Kidney epithelial cell (primary cell): Measurements from ENCODE around the gene SIPA1L3. TPM values are rescaled to one million over a fixed set of nuclear protein-coding genes. Genes with fewer than 3 reads are reported as not detected.
"Not testable (repeated sequence)": the region's sequence is repeated elsewhere in the genome, so short reads cannot be mapped to it uniquely, and the experiment has no call there.

Experiments used
- DNase-seq: peaks from one replicate; pipeline ENCODE4 v3.0.0-alpha.2; 2010; ENCODE audit warnings: low read depth
- H3K27me3 ChIP-seq: 2 replicates; pipeline ENCODE4 v1.6.0; 2011; ENCODE audit warnings: low read length; ENCODE audit not compliant: control insufficient read depth, insufficient read depth
- H3K36me3 ChIP-seq: 2 replicates; pipeline ENCODE4 v1.5.1; 2011; ENCODE audit warnings: low read length; ENCODE audit not compliant: control insufficient read depth, insufficient read depth
- H3K4me3 ChIP-seq: 2 replicates; pipeline ENCODE4 v1.5.1; 2011; ENCODE audit warnings: low read depth, mild to moderate bottlenecking, control low read depth, low read length
- CTCF ChIP-seq: IDR thresholded peaks from 2 replicates; pipeline ENCODE4 v1.5.1; 2011; ENCODE audit warnings: mild to moderate bottlenecking, moderate library complexity, low read length, control low read depth, inconsistent platforms; ENCODE audit not compliant: insufficient read depth, poor library complexity, severe bottlenecking
- total RNA-seq: library from RNA; depleted of rRNA; stranded (reverse); fragments of >200 nt; gene quantifications from 2 replicates; pipeline ENCODE4 v1.2.3, GENCODE V29; 2015

Gene SIPA1L3
- total RNA-seq, 1 donor from 2014 or later, result 40.4 TPM

DNA sequence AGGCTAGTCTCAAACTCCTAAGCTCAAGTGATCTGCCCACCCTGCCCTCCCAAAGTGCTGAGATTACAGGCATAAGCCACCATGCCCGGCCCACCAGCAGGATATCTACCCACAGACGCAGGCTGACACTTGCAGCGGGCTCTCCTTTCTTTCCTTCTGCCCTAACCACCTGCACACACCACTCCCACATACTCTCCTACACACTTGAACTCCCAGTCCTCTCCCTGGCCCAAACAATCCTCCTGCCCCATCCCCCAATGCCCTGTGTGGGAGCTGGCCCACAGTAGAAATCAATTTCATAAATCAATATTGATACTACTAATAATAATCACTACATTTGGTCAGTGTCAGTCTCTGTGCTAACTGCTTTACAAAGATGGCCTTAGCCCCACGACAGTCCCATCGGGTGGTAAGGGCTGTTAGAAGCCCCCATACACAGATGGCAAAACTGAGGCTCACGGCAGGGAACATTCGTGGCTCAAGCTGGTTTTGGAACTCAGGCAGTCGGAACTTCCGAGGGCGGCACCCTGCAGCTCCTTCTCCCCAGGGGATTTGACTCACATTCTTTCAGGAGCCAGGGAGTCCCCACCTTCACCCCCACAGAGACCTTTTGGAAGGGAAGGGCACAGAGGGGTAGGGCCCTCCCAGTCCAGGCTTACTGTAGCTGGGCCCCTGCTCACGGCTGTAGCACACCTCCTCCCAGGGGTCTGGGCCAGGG lies 320.4 kb downstream of the SIPA1L3 start:
- Histone ChIP-seq H3K36me3 (no peaks in the 10 kb centered on the region), H3K27me3 (peaks cover 31% of the 10 kb centered on the region), H3K4me3 (no peak overlapping the region)
- DNase-seq, result no peak
- TF ChIP-seq CTCF, result no peak

DNA sequence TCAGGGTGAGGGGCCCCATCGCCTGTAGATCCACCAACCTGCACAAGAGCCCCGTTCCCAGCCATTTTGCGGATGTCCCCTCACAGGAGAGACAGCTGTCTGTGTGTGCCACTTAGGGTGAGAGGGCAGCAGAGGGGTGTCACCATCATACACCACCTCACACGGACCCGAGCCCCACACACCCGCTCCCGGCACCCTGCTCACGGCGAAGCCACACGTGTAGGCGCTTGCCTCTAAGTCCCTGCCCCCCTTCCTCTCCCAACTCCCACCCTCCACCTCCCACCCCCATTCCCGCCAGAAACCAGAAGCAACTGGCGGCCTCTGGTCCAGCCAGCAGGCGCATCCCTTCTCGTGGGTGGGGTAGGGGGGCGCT lies 321.0 kb downstream of the SIPA1L3 start:
- H3K27me3 ChIP-seq, result peaks cover 31% of the 10 kb centered on the region
- no peak overlapping the region for H3K4me3 ChIP-seq
- no peak for DNase-seq
- H3K36me3 ChIP-seq, result no peaks in the 10 kb centered on the region
- TF ChIP-seq CTCF, result no peak

DNA sequence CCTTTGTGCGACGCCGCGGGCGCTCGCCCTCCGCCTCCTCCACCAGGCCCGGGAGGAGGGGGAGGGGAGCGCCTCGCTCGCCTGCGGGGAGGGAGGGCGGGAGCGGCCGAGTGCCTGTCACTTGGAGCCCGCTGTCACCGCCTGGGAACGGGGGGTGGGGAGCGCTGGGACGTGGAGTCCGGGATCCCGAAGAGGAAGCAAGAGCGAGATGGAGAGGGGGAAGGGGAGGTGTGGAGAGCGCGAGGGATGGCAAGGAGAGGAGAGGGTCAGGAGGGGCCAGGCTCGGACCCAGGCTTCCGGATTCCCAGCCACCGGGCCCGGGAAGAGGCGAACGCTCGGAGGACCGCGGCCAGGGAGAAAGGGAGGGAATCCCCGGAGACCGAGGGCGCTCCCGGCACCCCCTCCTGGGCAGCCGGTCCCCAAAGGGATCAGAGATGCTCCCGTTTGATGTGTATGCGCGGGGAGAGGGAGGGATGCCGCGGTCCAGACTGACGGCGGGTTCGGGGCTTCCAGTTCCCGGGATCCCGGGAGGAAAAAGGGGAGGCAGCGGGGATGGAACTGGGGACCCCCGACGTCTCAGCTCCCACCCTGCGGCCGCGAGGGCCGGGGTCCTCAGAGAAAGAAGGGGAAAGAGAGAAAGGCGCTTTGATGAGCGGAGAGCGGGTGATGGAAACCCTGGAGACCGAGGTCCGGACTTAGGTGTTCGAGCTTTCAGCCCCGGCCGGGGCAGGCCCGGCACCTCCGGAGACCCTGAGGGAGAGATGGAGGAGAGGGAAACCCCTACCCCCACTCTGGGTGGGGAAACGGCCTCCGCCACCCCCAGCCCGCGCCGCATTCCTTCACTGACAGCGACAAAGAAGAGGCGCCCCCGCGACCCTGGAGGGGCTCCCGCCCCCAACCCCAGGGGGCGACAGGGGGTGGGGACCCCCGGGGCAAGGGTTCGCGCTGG lies 321.8 kb downstream of the SIPA1L3 start:
- Histone ChIP-seq H3K36me3 (no peaks in the 10 kb centered on the region), H3K27me3 (peaks cover 31% of the 10 kb centered on the region), H3K4me3 (peak overlapping the region; percentile 32)
- DNase-seq, result no peak
- TF ChIP-seq CTCF, result no peak

DNA sequence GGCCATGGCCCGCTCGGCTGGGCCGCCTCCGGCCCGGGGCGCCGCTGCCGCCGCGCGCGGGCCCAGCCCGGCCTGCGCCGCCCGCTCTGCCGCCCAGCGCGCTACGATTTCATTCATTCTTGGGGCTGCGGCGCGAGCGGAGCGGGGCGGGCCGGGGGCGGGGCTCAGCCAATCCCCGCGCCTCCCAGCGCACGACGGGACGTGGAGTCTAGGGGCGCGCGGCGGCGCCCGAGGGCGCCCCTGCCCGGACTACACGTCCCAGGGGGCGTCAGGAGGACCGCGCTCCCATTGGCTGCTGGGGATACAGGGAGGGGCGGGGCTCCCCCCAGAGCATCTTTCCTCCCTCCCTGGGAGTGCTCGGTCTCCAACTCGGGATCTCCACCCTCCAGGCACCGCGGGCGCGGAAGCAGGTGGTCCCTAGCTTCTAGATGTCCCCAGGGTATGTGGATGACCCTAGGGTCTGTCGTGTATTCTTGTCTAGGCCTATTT lies 322.6 kb downstream of the SIPA1L3 start:
- H3K27me3 ChIP-seq, result peaks cover 31% of the 10 kb centered on the region
- H3K36me3 ChIP-seq, result no peaks in the 10 kb centered on the region
- no peak for DNase-seq
- TF ChIP-seq CTCF, result no peak
- H3K4me3 ChIP-seq, result peak overlapping the region; percentile 32

- not testable (repeated sequence) for H3K36me3 ChIP-seq, H3K4me3 ChIP-seq, DNase-seq
- peaks cover 31% of the 10 kb centered on the region for H3K27me3 ChIP-seq
These were observed 323.6 kb downstream of the SIPA1L3 start for GRCh38 chr19:38230506-38231133.

GRCh38 chr19:38231918-38232317 lies 324.9 kb downstream of the SIPA1L3 start:
- TF ChIP-seq CTCF, result no peak
- Histone ChIP-seq H3K36me3 (no peaks in the 10 kb centered on the region), H3K4me3 (no peak overlapping the region), H3K27me3 (peaks cover 30% of the 10 kb centered on the region)
- no peak for DNase-seq
